ENCODE measurements around the gene SPI1. TPM values are rescaled to one million over a fixed set of nuclear protein-coding genes. Genes with fewer than 3 reads are reported as not detected.

SPI1 gene
- total and polyA plus RNA-seq, 5 donors = 5.9 to 24.1 (median 18.2) TPM

DNA sequence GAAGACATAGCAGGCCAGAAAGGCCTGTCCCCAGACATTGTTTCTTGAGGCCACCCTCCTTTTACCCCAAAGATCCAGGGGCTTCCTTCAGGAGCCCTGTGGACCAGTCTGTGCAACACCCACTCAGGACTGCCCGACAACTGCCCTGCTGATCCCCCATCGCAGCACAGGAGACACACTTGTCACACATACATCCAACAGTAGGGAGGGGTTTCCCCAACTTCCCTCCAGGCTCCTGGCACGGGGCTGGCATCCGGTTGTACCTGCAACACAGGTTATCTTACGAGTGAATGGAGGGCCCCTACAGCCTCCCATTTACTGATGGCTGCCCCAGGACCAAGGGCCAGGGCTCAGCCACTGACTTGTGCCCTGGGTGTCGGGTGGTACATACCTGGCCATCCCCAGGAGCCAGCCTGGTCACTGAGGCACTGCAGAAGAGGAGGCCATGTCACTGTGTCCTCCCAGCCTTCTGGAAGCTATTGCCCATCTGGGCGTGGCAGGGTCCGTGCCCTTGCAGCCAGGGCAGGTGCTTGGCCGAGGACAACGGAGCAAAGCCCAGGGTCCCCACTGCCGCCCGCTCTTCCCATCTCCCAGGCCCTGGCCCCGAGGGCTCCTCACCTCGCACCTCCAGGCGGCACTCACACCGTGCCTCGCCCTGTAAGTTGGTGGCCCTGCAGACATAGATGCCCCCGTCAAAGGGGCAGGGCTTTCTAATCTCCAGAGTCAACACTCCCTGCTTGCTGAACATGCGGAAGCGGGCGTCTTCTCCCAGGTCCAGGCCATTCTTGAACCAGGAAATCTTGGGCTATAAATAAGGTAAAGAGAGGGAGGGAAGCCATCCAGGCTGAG, 46.7 kb downstream of the SPI1 start:
- Histone ChIP-seq H3K9me3 (ENCODE audit: control insufficient read depth, low read length) (no peaks in the 10 kb centered on the region), H3K4me1 (ENCODE audit: control insufficient read depth, insufficient read depth, low read length) (no peaks in the 10 kb centered on the region), H3K27ac (ENCODE audit: low read length) (peak overlapping the region; percentile 44), H3K4me3 (ENCODE audit: low read length) (no peak overlapping the region), H3K27me3 (ENCODE audit: control insufficient read depth, insufficient read depth) (no peaks in the 10 kb centered on the region)
- DNase-seq (peak in 2 of 3 donors; percentile 34 to 49), ATAC-seq (no peak)
- WGBS = 56% methylated on average over 21 of the region's 21 CpGs
- intact Hi-C loops (cut with DNase I) = no loop called here

DNA sequence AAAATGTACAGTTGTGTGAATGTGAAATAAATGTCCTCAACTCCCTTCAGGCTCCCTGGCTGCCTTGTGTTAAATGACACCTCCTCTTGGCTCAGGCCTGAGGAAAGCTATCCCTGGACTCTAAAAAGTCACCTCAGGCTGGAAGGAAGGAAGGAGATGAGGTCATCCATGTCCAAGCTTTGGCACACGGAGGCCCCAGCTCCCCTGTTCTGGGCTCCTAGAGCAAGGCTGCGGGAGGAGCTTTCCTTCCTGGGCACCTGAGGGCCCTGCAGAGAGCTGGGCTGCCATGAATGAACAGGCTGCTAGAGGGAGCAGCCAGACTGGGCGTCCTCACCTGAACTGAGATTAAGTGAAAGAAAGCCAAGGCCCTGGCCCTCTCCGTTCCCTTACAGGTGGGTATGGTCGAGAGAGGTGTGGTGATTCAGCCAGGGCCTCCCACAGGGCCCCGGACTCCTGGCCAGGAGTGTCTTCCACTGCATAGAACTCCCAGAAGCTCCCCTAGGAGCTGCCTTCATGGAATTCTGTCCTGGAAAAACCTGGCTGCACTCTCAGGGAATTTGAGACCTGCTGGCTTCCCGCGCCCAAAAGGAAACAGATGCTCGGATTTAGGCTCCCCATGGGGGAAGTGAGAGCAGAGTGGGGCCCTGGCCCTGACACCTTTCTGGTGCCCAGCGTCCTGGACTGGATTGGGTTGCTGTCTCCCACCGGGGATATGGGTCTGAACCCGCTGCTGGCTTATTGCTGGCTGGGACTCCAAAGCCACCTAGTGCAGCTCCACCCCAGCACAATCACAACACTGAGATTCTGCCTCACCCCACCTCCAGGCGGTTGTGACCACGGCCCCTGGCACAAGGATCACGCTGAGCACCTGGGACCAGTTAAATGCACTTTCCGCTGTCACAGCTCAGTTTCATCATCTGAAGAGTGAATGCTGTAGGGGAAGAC, 48.1 kb downstream of the SPI1 start:
- Histone ChIP-seq H3K27me3 (ENCODE audit: control insufficient read depth, insufficient read depth) (no peaks in the 10 kb centered on the region), H3K4me1 (ENCODE audit: control insufficient read depth, insufficient read depth, low read length) (no peaks in the 10 kb centered on the region), H3K9me3 (ENCODE audit: control insufficient read depth, low read length) (no peaks in the 10 kb centered on the region), H3K27ac (ENCODE audit: low read length) (peak overlapping the region; percentile 49), H3K4me3 (ENCODE audit: low read length) (no peak overlapping the region)
- DNase-seq (peak in 1 of 3 donors; percentile 57), ATAC-seq (peak; percentile 30 to 51)
- 45% methylated on average over 16 of the region's 16 CpGs for WGBS
- intact Hi-C loops (cut with DNase I) = no loop called here

DNA sequence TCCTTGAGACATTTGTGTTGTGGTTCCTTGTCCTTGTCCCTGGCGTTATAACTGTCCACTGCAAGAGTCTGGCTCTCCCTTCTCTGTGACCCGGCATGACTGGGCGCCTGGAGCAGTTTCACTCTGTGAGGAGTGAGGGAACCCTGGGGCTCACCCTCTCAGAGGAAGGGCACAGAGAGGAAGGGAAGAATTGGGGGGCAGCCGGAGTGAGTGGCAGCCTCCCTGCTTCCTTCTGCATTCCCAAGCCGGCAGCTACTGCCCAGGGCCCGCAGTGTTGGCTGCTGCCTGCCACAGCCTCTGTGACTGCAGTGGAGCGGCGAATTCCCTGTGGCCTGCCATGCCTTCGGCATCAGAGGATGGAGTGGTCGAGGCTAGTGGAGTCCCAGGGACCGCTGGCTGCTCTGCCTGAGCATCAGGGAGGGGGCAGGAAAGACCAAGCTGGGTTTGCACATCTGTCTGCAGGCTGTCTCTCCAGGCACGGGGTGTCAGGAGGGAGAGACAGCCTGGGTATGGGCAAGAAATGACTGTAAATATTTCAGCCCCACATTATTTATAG, 48.8 kb downstream of the SPI1 start:
- peak overlapping the region; percentile 34 for H3K27ac ChIP-seq (ENCODE audit: low read length)
- DNase-seq (peak in 1 of 3 donors; percentile 56), ATAC-seq (peak in 1 of 2 donors; percentile 0)
- no peaks in the 10 kb centered on the region for H3K9me3 ChIP-seq (ENCODE audit: control insufficient read depth, low read length)
- H3K4me1 ChIP-seq (ENCODE audit: control insufficient read depth, insufficient read depth, low read length) = no peaks in the 10 kb centered on the region
- H3K4me3 ChIP-seq (ENCODE audit: low read length) = no peak overlapping the region
- intact Hi-C loops (cut with DNase I) = no loop called here
- H3K27me3 ChIP-seq (ENCODE audit: control insufficient read depth, insufficient read depth) = no peaks in the 10 kb centered on the region
- 44% methylated on average over 12 of the region's 12 CpGs for WGBS

DNA sequence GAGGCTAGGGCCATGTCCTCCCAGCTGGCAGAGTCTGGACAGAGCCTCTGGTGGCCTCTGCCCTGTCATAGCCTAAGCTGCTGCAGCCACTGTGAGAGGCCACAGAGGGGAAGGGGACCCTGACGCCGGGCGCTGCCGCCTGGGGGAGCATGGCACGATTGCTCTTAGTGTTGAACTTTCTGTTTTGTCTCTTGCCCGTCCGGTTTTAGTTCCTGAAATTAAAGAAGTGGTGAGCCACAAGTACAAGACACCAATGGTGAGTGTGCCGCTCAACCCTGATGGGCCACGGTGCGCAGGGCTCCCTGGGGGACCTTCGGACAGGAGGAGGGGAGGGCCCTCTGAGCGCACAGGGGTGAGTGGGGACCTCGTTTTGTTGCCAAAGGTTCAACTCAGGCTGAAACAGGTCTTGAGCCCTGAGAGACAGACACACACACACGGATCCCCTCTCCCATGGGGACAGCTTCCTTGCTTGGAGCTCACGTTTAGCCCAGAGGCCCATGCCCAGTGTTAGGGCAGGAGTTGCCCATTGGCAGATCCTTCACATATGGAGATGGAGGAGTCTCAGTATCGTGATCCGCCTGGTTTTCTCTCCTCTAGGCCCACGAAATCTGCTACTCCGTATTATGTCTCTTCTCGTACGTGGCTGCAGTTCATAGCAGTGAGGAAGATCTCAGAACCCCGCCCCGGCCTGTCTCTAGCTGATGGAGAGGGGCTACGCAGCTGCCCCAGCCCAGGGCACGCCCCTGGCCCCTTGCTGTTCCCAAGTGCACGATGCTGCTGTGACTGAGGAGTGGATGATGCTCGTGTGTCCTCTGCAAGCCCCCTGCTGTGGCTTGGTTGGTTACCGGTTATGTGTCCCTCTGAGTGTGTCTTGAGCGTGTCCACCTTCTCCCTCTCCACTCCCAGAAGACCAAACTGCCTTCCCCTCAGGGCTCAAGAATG, 49.6 kb downstream of the SPI1 start:
- H3K4me1 ChIP-seq (ENCODE audit: control insufficient read depth, insufficient read depth, low read length) = no peaks in the 10 kb centered on the region
- H3K9me3 ChIP-seq (ENCODE audit: control insufficient read depth, low read length) = no peaks in the 10 kb centered on the region
- ATAC-seq (peak in 1 of 2 donors; percentile 3), DNase-seq (peak in 1 of 3 donors; percentile 55)
- WGBS = 68% methylated on average over 29 of the region's 29 CpGs
- H3K4me3 ChIP-seq (ENCODE audit: low read length) = no peak overlapping the region
- no peaks in the 10 kb centered on the region for H3K27me3 ChIP-seq (ENCODE audit: control insufficient read depth, insufficient read depth)
- H3K27ac ChIP-seq (ENCODE audit: low read length) = peak overlapping the region; percentile 34
- intact Hi-C loops (cut with DNase I) = no loop called here

DNA sequence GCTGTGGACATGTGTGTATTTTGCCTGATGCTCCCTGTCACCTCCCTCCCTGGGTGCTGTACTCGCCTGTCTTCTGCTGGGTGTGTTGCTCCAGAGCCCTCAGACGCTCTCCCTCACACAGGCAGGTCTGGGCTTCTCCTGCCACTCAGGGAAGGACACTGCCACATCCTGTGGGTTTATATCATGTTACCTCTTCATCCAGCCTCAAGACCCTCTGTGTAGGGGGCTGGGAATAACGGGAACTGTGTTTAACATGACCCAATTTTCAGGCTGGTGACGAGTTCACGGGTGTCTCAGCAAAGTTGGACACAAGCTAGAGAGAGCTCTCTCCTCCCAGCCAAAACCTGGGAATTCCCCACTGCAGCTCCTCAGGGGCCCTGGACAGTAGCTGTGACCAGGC, 50.4 kb downstream of the SPI1 start:
- intact Hi-C loops (cut with DNase I) = no loop called here
- H3K9me3 ChIP-seq (ENCODE audit: control insufficient read depth, low read length) = no peaks in the 10 kb centered on the region
- H3K4me3 ChIP-seq (ENCODE audit: low read length) = no peak overlapping the region
- 70% methylated on average over 5 of the region's 5 CpGs for WGBS
- H3K4me1 ChIP-seq (ENCODE audit: control insufficient read depth, insufficient read depth, low read length) = no peaks in the 10 kb centered on the region
- H3K27ac ChIP-seq (ENCODE audit: low read length) = peak overlapping the region; percentile 33
- no peaks in the 10 kb centered on the region for H3K27me3 ChIP-seq (ENCODE audit: control insufficient read depth, insufficient read depth)
- no peak for DNase-seq
- peak in 1 of 2 donors; percentile 1 for ATAC-seq

DNA sequence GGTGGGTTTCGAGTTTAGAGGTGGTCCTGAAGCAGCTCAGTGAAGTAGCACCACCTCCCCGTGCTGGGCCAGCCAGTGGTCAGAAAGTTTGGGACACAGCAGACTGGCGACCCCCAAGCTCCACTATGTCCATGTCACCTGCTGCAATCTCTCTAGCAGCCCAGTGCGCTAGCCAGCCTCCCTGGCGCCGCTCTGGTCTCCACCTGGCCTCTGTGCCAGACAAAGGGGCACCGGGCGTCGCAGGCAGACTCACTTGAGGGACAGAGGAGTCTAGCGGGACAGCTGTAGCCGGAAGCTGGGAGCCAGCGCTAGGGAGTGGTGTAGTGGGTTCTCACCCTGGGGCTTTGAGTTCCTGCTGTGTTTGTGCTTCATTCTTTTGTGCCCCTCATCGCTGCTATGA, 51.3 kb downstream of the SPI1 start:
- intact Hi-C loops (cut with DNase I) = no loop called here
- Histone ChIP-seq H3K27ac (ENCODE audit: low read length) (peak overlapping the region; percentile 41), H3K4me3 (ENCODE audit: low read length) (no peak overlapping the region), H3K27me3 (ENCODE audit: control insufficient read depth, insufficient read depth) (no peaks in the 10 kb centered on the region), H3K9me3 (ENCODE audit: control insufficient read depth, low read length) (no peaks in the 10 kb centered on the region), H3K4me1 (ENCODE audit: control insufficient read depth, insufficient read depth, low read length) (no peaks in the 10 kb centered on the region)
- 74% methylated on average over 13 of the region's 13 CpGs for whole genome bisulfite sequencing
- DNase-seq = peak in 1 of 3 donors; percentile 66
- peak; percentile 1 for ATAC-seq

DNA sequence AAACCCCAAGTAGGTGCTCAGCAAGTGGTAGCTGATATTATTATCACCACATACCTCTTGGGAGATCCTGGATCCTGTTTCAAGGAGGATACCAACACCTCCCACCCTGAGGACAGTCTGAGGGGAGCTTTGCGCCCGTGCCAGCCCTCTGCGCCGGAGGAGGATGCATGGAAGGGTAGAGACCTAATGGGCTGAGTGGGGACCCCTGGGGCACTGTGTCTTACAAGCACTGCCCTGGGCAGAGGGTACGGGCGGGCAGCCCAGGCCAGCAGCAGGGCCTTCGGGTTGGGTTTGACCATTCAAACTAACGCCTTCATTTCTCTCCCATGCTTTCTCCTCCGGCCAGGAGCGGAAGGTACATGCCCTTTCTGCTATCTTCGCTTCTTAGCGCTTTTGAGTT, 52.1 kb downstream of the SPI1 start:
- intact Hi-C loops (cut with DNase I) = no loop called here
- DNase-seq = peak in 1 of 3 donors; percentile 56

DNA sequence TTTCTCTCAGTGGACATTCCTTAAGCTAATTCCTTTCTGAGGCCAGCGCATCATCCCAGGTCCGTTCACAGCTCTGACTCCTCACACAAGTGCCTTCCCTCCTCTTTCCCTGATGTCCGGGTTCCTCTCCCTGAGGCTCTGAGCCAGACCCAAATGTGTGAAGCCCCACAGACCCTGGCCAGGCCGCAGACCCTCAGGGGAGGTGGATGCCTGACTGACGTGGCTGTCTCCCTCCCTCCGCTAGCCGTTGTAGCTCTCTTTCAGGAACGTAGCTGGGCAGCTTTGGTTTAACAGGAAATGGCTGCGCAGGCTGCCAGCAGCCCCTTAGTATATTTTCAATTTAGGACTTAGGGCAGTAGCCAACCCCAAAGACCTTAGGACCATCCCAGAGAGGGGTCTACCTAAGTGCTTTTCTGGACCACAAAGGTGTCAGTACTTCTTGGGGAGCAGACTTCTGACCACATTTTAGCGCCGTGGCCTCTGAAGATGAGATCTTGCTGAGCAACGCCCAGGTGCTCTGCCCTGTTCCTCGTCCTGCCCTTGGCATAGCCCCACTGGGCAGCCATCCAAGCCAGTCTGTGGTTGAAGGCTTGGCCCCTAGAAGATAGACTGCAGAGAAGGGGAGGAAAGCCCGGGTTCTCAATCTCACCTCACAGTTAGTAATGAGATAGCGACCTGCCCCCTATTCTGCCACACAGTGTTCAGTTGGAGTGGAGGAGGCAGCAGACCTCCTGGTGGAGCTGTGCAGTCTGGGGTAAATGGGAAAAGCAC, 52.9 kb downstream of the SPI1 start:
- intact Hi-C loops (cut with DNase I) = no loop called here

More for the DNA sequence above, 52.1 kb downstream of the SPI1 start:
- Histone ChIP-seq H3K4me3 (ENCODE audit: low read length) (no peak overlapping the region), H3K9me3 (ENCODE audit: control insufficient read depth, low read length) (no peaks in the 10 kb centered on the region), H3K27me3 (ENCODE audit: control insufficient read depth, insufficient read depth) (no peaks in the 10 kb centered on the region), H3K4me1 (ENCODE audit: control insufficient read depth, insufficient read depth, low read length) (no peaks in the 10 kb centered on the region), H3K27ac (ENCODE audit: low read length) (peak overlapping the region; percentile 30)
- 81% methylated on average over 12 of the region's 12 CpGs for WGBS
- peak; percentile 2 to 7 for ATAC-seq

DNA sequence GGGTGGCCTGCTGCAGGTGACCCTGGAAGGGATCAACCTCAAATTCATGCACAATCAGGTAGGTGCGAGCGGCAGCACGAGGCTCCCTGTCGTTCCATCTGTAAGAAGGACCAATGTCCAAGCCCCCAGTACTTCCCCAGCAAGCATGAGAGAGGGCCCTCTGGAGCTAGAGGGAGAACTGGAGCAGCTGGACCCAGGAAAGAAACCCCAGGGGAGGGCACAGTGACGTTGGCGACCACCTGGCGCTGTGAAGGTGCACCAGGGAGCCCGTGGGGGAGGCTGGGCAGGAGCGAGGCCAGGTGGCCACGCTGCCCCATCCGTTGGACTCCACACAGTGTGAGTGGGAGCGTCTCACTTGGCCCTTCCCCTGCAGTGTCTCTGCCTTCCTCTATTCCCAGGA, 53.8 kb downstream of the SPI1 start:
- Histone ChIP-seq H3K9me3 (ENCODE audit: control insufficient read depth, low read length) (no peaks in the 10 kb centered on the region), H3K27ac (ENCODE audit: low read length) (no peak overlapping the region), H3K4me3 (ENCODE audit: low read length) (no peak overlapping the region), H3K27me3 (ENCODE audit: control insufficient read depth, insufficient read depth) (no peaks in the 10 kb centered on the region), H3K4me1 (ENCODE audit: control insufficient read depth, insufficient read depth, low read length) (no peaks in the 10 kb centered on the region)
- 86% methylated on average over 12 of the region's 12 CpGs for WGBS
- peak in 1 of 3 donors; percentile 42 for DNase-seq
- intact Hi-C loops (cut with DNase I) = no loop called here
- ATAC-seq = no peak

More for the DNA sequence above, 52.9 kb downstream of the SPI1 start:
- no peak overlapping the region for H3K27ac ChIP-seq (ENCODE audit: low read length)
- H3K4me1 ChIP-seq (ENCODE audit: control insufficient read depth, insufficient read depth, low read length) = no peaks in the 10 kb centered on the region
- no peak overlapping the region for H3K4me3 ChIP-seq (ENCODE audit: low read length)
- WGBS = 68% methylated on average over 15 of the region's 15 CpGs
- ATAC-seq = no peak
- H3K9me3 ChIP-seq (ENCODE audit: control insufficient read depth, low read length) = no peaks in the 10 kb centered on the region
- H3K27me3 ChIP-seq (ENCODE audit: control insufficient read depth, insufficient read depth) = no peaks in the 10 kb centered on the region
- DNase-seq = peak in 1 of 3 donors; percentile 66

Data from right cardiac atrium (tissue), 5 donors.